ENCODE measurements around the gene RAB11A.

DNA sequence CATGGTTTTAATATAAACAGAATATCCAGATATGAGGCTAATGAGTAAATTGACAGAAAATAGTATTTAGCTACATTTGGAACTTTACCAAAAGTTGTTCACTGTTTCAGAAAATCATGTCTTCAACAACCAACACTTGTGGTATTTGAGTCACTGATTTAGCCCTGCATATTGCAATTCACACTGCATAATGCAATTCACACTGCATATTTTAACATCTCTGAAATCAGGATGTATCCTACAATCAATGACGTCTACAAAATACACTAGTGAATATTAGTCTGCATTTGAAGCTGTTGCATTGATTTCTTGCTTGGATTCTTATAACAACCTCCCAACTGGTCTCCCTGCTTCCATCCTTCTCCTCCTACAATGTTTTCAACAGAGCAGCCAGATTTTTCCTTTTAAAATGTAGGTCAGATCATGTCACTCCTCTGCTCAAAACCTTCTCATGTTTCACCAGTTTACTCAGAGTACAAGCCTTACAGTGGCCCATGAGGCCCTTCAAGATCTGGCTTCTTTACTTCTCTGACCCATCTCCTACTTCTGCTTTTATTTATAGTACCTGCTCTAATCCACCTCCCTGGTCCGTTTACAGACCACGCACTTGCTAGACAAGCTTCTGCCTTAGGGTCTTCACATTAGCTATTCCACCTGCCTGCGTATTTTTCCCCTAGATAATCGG lies 11.4 kb upstream of the RAB11A start:
- TF ChIP-seq, protein P1, sequence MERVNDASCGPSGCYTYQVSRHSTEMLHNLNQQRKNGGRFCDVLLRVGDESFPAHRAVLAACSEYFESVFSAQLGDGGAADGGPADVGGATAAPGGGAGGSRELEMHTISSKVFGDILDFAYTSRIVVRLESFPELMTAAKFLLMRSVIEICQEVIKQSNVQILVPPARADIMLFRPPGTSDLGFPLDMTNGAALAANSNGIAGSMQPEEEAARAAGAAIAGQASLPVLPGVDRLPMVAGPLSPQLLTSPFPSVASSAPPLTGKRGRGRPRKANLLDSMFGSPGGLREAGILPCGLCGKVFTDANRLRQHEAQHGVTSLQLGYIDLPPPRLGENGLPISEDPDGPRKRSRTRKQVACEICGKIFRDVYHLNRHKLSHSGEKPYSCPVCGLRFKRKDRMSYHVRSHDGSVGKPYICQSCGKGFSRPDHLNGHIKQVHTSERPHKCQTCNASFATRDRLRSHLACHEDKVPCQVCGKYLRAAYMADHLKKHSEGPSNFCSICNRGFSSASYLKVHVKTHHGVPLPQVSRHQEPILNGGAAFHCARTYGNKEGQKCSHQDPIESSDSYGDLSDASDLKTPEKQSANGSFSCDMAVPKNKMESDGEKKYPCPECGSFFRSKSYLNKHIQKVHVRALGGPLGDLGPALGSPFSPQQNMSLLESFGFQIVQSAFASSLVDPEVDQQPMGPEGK (CRISPR knock-in tag; IDR thresholded peaks at IDR 0.05; ENCODE audit: borderline replicate concordance) = no peak
- no peak for TF ChIP-seq ZC3H10 (CRISPR knock-in tag; IDR thresholded peaks at IDR 0.05)
- TF ChIP-seq ZFP3 (CRISPR knock-in tag; IDR thresholded peaks at IDR 0.05) = no peak
- no peak for TF ChIP-seq TOX (CRISPR knock-in tag; IDR thresholded peaks at IDR 0.05; ENCODE audit: borderline replicate concordance)

Measured in SK-N-SH treated with all-trans-retinoic acid at 6 μM for 48 hours (cell line).